ENCODE results near the gene RESP18.

The RESP18 gene

DNA sequence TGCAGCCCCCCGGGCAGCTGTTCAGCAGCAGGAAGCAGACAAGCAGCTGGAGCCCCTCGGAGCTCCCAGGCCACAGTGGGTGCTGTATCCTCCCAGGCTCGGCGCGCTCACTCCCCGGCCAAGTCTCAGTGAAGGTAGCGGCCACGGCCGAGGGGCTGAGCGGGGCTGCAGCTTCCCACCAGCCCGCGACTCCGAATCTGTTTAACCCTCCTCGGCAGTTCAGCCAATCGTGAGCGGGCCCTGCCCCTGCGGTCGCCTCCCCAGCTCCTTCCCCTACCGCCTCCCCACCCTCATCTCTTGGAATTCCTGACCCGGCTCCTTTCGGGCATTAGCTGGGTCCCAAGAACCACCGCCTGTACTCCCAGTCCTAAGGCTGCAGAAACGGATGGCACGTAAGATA is at the start of gene RESP18:
TSS of gene RESP18 (minus strand) at position 203 of the 400 bp plus-strand sequence.
- no peak for DNase-seq

DNA sequence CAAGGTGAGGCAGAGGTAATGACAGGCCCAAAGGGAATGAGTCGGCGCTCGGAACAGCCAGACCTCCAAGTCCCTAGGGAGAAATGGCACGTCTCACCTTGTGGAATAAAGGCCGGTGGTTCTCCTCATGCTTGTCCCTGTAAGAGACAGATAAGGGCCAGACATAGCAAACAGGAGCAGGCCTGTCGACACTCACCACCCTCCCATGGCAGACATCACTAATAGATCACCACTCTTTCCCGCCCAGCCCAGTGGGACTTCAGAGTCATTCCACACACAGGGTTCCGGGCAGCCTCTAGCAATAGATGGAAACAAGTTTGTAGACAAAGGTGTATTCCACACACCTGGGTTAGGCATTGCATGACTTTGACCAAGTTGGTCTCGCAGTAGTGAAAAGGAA is 48.9 kb upstream of the RESP18 start:
- no peak for DNase-seq

DNA sequence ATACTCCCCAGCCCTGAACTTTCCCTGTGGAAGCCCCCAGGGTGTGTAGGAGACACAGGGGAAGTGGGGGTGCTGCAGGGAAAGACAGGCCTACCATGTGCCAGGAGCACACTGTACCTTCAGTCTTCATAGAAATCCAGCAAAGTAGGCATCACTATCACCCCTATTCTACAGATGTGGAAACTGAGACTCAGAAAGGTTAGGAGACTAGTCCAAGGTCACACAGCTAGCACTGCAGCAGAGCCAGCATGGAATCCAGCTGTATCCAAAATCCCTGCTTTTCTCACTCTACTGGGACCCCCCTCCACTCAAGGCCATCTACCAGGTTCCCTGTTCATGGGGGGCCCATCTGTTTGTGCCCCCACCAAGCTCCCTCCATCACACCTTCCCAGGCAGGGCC is 48.4 kb upstream of the RESP18 start:
- no peak for DNase-seq

DNA sequence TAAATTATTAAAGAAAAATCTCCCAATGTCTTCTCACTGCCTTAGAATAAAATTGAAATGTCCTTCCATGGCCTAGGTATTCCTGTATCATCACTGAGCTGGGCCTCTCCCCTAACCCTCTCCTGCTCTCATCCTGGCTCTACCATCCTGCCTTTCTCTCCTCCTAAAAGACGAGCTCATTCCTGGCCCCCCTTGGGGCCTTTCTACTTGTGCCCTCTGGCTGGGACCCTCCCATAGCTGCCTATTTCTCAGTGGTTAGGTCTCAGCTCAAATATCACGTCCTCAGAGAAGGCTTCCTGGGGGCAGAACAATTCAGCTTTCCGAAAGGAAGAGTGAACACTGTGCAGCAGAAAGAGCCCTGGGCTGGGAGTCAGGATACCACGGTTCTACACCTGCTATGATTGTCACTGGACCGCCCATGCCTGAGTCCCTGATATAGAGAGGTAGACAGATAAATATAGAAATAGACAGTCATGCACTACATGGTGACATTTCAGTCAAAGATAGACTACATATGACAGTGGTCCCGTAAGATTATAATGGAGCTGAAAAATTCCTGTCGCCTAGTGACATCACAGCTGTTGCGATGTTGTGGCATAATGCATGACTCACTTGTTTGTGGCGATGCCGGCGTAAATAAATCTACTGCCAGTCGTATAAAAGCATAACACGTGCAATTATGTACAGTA is 45.8 kb upstream of the RESP18 start:
- DNase-seq = no peak

DNA sequence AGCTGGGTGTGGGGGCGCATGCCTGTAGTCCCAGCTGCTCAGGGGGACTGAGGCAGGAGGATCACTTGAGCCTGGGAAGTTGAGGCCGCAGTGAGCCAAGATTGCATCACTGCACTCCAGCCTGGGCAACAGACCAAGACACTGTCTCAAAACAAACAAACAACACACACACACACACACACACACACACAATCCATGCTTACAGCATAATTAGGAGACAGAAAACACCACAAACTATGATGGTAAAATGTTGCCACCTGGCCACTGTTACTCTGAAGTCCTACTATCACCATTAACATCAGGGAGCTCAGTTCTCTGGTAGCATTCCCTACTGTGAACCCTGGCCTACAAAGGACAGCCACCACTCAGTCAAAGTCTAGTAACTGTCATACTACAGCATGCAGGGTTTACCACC is 36.9 kb upstream of the RESP18 start:
- DNase-seq = no peak

DNA sequence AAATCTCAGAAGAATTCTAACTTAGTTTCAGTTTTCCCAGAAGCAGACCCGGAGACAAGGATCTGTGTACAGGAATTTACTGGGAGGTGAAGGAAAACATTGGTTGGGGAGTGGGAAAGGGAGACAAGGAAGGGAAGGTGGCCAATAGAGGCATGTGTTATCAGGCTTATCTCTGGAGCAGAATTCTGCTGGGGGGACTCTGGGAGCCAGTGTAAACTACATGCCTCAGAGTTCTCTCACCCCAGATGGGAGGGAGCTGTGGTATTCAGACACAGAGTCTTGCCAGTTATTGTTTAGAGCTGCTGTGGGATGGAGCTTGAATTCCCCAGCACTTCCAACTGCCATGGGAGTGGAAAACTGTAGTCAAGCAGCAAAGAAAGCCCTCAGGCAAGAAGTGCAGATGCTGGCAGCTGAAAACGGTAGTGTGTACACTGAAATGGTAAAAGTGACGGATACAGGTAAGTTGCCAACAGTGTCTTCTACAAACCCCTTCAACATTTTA is 36.2 kb upstream of the RESP18 start:
- no peak for DNase-seq

DNA sequence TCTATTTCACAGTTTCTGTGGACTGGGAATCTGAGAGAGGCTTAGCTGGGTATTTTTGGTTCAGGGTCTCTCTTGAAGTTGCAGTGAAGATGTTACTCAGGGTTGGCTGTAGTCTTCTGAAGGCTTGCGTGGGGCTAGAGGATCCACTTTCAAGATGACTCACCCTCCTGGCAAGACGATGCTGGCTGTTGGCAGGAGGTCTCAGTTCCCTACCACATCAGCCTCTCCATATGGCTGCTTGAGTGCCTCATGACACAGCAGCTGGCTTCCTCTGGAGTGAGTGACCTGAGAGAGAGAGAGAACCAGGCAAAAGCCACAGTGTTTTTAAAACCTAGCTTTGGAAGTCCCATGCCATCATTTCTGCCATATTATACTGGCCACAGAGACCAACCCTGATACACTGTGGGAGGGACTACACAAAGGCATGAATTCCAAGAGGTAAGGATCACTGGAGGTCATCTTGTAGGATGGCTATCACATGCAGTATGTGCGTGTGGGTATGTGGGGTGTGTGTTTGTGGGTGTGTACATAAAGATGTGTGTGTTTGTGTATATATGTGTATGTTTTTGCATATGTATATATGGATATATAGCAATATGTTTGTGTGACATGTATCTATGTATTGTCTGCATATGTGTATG is 30.1 kb upstream of the RESP18 start:
- DNase-seq = peak; percentile 69 to 90

DNA sequence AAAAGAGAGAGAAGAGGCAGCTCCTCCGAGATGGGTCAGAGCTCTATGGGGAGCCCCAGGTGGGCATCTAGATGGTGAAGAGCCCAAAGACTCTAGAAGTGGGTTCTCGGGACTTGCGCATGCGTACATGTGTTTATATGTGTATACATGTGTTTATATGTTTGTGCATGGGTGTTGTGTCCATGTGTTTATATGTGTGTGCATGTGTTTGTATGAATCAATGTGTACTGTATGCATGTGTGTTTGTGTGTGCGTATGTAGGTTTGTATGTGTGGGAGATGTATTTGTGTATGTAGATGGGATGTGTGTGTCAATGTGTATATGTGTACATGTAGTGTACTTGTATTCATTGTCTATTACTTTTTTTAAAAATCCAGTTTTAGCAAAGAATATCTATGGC is 29.5 kb upstream of the RESP18 start:
- no peak for DNase-seq

DNA sequence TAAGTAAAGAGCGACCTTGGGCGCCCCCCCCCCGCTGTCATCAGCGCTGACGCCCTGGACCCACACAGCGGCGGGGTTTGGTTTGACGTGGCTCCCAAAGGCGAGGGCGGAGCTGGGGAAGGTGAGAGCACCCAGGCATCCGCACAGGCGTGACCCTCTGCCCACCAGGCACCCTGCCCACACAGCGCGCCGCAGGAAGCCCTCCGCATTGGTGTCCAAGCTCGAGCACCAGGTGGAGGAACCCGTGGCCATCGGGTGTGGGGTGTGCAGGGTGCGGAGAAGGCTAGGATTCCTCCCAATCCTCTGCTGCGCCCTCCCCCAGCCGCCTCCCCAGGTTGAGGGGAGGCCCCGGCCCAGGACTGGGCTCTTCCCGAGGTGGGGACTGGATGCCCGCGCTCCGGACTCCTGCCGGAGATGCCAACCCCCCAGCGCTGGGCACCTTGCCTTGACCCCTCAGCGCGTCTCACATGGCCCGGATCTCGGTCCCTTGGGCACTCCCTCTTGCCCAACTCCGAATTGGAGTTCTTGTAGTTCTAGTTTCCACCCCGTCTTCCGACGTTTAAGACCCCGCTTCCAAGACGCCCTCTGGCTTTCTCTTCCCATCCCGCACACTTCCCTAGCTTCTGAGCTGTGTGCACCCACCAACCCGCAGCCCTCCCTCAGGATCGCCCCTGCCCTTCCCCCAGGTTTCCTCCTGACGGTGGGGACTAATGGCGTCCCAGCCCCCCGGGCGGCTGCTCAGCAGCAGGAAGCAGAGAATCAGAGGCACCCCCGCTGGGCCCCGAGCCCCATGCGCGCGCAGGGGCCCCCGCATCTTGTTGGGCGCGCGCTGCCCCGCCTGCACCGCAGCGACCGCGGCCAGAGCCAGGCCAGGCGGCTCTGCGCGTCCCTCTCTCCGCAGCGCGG is 25.9 kb upstream of the RESP18 start:
- DNase-seq = peak in 1 of 2 experiments; percentile 43

DNA sequence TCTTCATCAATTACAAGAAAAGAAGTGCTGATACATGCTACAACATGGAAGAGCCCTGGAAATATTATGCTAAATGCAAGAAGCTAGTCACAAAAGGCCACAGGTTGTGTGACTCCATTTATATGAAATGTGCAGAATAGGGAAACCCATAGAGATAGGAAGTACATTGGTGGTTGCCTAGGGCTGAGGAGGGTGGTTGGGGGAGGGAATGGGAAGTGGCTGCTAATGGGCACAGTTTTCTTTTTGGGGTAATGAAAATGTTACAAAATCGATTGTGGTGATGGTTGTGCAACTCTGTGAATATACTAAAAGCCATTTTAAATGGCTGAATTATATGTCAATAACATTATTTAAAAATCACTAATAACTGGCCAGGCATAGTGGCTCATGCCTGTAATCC is 24.3 kb upstream of the RESP18 start:
- no peak for DNase-seq

DNA sequence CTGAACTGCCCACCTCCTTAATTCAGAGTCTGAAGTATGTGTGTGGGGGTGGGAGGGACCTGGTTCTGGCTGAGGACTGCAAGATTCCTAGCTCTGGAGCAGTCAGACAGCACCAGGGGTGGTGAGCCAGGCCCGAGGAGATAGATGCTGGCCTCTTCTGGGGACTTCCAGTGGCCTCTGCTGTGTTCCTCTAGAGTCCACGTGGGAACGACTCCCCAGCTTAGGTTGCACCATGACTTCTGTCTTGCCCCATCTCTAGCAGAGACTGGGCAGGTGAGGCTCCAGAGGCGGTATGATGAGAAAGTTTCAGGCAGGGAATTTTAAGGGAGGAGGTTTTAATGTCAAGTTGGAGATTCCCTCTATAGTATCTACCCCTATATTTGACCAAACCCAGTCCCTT is 22.0 kb upstream of the RESP18 start:
- DNase-seq = no peak

DNA sequence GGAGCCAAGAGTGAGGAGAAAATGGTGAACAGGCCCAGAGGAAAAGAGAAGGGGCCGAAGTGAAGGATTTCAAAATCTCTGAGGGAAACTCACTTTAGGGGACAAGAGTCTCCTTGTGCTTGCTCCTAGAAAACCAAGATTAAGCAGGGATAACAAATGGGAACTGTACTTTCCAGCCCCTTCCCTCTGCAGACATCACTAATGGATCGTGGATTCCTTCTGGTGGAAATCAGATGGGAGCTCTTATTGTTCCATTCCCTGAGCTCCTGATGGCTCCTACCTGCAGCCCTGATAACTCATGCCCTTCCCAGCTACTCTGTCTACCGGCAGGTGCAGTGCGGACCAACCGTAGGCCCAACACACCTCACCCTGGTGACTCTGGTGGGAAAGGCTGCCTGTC is 20.6 kb upstream of the RESP18 start:
- no peak for DNase-seq

DNA sequence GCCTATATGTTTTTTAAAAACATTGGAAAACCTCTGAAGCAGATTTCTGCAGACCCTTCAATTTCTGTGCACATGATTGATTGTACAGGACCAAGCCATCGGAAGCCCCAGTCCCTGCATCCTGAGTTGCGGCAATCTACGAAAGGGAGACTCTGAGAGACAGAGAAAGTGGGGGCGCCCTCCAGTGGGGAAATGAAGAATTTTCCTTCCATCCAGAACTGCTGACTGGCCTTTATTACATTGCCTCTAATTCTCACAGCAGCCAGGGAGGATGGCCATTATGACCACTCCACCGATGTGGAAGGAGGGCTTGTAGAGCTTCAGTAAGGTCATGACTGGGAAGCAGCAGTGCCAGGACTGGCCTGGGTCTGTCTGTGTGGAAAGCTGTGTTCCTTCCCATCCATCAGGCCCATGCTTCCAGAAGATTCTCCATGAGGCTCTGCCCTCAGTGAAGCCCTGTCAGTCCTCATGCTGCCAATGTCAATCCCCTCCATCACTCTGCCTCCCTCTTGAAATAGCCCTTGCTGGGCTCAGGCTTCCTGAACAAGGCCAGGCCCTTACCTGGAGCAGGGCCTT is 20.0 kb upstream of the RESP18 start:
- DNase-seq = peak; percentile 65 to 76

DNA sequence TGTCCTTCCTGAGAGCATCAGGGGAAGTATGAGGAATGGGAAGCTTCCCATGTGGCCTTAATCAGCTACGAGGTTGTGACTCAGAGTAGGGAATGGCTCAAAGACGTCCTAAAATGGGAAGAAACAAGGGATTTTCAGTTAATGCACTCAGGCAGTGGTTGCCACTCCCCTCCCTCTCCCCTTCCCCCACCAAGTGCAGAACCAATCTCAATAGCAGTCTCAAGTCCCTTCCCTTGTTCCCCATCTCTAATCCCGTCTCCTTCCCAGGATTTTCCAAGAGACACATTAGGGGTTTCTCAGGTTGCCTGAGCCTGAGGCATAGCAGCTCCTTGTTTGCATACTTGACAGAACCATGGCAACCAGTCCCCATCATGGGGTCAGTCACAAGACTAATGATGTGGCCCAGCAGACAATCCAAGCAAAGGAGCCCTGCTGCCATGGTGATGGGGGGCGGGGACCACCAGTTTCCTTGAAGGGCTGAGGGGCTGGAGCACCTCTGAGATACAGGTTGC is 18.2 kb upstream of the RESP18 start:
- DNase-seq = peak in 1 of 2 experiments; percentile 29

DNA sequence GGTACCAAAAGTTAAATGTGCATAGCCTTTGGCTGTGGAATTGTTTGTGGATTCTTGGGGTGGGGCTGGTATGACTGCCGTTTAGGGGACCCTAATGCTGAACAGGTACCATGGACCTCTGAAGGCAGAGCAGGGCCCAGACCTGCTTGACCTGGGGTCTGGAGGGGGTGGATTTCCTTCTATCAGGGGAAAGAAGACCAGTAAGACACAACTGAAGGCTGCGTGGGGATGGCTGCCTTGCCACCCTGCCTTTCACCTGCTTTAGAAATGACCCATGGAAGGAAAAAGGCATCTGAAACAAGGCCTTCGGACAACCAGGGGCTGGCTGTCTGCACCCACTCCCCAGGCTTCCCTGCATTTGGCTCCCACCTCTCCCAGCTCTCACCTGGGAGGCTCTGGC is 17.7 kb upstream of the RESP18 start:
- no peak for DNase-seq

DNA sequence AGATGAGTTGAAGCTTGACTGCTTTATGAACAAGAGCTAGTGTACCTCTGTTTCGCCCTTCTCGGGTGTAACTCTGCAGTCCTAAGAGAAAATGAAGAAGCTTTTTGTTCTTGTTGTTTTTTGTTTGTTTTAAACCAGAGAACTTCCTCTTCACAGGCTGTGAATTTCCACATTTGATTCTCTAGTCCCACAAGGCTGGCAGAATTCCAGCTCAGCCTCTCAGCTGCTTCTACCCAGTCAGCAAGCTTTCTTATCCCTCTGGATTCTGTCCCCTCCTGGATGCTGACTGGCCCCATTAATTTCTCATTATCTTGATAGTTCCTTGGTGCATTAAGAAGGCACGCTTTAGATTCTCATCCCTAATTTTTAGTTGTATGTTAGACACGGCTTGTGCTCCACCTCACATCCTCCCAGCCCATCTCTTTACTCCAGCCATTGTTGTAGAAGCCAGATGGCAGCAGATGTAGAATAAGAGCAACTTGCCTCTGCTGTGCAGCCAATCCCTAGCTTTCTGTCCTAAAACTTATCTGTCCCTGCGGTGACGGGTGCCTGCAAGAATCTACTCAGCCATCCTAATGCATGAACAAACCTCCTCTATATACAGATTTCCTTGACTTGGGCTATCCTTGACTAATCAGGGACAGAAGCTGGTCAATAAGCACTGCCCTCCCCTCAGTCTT is 12.3 kb upstream of the RESP18 start:
- DNase-seq = peak; percentile 70 to 84

DNA sequence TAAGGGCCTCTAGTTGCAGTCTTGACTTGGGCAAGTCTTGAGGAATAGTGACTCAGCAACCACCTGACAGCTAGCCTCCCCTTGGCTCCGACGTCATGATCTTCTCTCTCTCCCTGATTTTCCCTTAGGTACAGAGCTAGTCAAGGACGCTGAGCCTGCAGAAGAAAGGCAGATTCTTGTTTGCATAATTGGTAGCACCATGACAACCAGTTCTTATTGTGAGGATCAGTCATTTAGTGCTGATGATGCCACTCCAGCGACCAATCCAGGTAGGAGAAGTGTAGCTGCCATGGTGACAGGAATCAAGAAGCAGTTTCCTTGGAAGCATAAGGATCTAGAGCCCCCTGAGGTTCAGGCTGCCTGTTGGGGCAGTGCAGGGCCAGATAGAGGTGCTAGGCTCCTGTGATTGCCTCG is 2.8 kb upstream of the RESP18 start:
- peak in 1 of 2 experiments; percentile 20 for DNase-seq

DNA sequence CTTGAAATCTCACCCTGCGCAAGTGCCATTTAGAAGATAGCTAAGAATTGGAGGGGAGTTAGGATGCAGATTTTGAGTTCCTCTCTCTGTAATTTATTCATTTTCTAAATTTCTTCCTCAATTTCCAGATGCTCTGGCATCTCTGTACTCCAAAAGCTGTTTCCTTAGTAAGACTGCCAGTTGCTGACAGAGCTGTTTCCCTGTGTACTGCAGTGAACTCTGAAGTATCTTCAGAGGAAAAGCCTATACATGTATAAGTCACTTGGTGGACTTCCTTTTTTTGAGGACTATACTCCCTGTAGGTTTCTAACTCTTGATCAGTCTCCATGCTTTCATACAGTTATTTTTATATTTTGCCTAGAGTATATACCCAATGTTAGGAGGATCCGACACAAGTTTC is 1.5 kb upstream of the RESP18 start:
- no peak for DNase-seq

DNA sequence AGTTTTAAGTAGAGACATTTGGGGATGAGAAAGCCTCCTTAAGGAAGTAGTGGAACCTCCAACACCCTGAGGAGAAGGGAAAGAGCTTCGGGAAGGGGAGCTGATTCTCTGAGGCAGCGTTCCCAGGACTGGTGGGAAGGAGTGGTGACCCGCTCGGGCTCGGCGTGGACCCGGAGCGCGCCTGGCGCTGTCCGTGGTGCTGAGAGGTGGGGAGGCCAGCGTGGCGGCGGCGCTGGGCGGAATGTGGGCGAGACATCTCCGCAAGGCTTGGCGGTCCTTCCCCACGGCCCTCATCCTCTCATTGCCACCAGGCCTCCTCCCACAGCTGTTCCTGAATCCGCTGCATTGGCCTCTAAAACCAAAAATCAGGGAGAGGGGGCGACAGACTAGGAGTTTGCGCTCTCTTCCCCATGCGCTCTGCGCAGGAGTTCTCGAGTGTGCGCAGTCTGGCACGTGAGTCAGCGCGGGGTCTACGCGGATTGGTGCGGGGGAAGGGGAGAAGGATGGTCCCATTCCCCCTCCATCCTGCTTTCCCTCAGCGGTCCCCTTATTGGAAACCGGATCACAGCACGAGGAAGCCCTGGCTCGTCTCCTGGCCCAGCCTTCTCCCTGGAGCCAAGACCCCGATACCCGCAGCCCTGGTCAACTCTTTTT is 857 bp downstream of the RESP18 start:
- DNase-seq = no peak

DNA sequence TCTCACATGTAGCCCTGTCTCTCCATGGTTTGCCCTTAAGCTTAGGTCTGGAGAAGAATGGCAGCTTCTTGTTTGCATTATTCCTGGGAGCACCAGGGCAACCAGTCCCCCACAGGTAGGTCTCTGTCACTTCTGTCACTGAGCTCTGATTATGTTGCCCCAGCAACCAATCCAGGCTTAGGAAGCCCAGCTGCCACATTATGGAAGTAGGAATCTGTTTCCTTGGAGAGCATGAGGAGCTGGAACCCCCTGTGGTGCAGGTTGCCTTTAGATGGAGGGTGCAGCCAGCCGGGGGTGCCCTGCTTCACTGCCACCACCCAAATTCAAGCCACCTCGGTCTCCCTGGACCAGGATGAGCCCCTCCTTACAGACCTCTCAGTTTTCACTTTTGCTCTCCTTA is 4.8 kb downstream of the RESP18 start:
- peak; percentile 71 to 85 for DNase-seq

DNA sequence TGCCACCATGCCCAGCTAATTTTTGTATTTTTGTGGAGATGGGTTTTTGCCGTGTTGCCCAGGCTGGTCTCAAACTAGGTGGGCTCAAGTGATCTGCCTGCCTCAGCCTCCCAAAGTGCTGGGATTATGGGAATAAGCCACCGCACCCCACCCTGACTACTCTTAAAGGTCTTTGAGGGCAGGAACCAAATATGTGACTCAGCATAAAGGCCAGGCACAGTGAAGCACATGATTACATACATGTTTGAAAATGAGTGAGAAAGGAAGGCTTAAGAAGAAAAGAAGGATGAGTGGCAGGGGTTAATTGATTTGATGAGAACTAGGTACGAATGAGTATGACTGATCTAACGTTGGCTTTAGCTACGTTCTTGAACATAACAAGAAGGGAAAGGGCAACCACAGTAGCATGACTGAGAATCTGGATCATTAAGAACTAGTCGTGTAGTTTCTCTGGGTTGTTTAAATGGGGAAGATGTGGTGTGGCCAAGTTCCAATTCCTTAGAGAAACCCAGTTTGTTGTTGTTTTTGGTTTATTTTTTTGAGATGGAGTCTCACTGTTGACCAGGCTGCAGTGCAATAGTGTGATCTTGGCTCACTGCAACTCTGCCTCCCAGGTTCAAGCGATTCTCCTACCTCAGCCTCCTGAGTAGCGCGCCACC is 6.8 kb downstream of the RESP18 start:
- no peak for DNase-seq

Data from NCI-H524 (cell line).